Measurements from ENCODE around the gene ADSS2.
"Not testable (repeated sequence)": the region's sequence is repeated elsewhere in the genome, so short reads cannot be mapped to it uniquely, and the experiment has no call there.

The ADSS2 gene

DNA sequence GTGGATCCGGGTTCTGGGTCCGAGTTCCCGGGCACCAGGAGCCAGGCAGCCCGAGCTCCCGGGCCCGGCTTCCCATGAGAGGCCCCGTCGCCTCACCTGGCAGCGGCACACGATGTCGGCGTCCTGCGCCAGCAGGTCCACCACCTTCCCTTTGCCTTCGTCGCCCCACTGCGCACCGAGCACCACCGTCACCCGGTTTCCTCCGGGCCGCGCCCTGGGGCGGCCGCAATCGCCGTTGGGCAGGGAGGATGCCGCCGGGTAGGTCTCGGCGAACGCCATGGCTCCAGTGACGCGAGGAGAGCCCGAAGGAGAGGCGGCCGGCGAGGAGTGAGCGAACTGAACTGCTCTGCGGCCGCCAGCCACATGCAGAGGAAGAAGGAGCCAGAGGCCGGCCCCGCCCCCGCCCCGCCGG lies at the start of gene ADSS2:
ADSS2 (minus strand) TSS at position 371 of the 412 bp plus-strand sequence; CDS start at position 279, 92 bp downstream.
- DNase-seq, result no peak

DNA sequence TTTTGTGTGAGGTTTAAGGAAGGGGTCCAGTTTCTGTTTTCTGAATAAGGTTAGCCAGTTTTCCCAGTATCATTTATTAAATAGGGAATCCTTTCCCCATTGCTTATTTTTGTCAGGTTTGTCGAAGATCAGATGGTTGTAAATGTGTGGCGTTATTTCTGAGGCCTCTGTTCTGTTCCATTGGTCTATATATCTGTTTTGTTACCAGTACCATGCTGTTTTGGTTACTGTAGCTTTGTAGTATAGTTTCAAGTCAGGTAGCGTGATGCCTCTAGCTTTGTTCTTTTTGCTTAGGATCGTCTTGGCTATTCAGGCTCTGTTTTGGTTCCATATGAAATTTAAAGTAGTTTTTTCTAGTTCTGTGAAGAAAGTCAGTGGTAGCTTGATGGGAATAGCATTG lies 48.8 kb upstream of the ADSS2 start:
- DNase-seq, result not testable (repeated sequence)

- not testable (repeated sequence) for DNase-seq
Observed at GRCh38 chr1:244499484-244499883, 47.8 kb upstream of the ADSS2 start.

DNA sequence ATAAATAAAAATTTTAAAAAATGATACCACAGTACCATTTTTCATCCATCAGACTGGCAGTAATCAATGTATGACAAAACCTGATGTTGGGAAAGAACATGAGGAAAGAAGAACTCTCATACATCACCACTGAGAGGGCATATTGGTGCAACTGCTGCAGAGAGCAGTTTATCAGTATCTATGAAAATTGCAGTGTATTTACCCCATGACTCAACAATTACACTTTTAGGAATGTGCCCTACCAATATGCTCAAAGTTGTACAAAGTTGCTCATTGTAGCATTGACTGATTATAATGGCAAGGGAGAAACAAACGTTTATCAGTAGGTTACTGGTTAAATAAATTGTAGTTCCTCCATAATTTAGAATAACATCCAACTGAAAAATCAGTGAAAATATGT lies 46.1 kb upstream of the ADSS2 start:
- no peak for DNase-seq

DNA sequence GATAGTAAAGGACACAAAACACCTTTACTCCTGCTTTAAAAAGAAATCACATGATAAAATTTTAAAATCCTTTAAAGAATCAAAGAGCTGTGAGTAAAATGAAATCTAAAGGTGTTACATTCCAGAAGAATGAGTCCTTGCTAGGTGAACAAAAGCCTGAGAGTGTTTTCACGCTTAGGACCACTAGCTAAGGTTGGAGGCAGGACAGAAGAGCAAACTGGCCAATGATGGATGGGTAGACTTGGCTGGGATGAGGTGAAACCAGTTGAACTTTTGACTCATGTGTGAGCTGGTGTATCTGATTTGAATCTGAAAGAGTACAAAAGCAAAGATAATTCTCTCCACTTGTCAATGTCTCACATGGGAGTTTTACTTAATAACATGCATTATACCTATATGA lies 44.5 kb upstream of the ADSS2 start:
- no peak for DNase-seq

DNA sequence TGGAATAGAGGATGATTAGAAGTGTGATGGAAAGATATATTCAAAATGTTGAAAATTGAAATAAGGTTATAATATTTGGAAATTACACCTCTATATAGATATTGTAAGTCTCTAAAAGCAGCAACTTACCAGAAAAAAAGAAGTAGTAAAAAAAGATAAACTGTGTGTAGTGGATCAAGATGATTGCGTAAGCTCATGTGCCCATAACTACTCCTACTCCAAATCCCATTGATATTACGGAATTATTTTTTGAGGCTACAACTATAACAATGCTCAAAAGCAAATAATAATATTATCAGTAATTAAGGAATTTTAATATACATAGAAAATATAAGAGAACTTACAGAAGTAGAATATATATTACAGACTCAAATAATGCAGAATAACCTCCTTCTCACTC lies 42.9 kb upstream of the ADSS2 start:
- DNase-seq, result no peak

DNA sequence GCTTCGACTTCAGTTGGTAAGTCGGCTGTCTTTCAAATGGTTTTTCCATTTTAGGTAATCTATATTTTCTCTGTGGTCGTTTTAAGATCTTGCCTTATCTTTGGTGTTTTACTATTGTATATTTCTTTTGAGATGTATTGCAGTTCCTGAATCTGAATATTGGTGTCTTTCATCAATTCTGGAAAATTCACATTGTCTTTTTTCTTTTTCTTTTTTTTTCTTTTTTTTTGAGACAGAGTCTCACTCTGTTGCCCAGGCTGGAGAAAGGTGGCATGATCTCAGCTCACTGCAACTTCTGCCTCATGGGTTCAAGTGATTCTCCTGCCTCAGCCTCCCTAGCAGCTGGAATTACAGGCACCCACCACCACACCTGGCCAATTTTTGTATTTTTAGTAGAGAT lies 33.3 kb upstream of the ADSS2 start:
- DNase-seq, result not testable (repeated sequence)

DNA sequence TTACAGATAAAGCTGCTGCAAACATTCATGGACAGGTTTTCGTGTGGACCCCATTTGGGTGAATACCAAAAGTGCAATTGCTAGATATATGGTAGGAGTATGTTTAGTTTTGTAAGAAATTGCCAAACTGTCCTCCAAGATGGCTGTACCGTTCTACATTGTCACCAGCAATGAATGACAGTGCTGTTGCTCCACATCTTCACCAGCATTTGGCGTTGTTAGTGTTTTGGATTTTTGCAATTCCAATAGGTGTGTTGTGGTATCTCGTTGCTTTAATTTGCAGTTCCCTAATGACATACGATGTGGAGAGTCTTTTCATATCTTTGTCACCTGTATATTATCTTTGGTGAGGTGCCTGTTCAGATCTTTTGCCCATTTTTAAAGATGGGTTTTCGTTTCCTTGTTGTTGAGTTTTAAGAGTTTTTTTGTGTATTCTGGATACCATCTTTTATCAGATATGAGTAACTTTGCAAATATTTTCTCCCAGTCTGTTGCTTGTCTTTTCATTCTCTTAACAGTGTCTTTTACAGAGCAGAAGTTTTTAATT lies 21.4 kb upstream of the ADSS2 start:
- DNase-seq, result no peak

GRCh38 chr1:244466724-244467123 lies 15.0 kb upstream of the ADSS2 start:
- DNase-seq, result no peak

GRCh38 chr1:244461245-244462071 lies 9.7 kb upstream of the ADSS2 start, which contains the start of gene CATSPERE:
CATSPERE (plus strand) TSS chr1:244461273; CDS start chr1:244461430, 157 bp downstream.
- peak; percentile 29 to 71 (median 54) for DNase-seq

DNA sequence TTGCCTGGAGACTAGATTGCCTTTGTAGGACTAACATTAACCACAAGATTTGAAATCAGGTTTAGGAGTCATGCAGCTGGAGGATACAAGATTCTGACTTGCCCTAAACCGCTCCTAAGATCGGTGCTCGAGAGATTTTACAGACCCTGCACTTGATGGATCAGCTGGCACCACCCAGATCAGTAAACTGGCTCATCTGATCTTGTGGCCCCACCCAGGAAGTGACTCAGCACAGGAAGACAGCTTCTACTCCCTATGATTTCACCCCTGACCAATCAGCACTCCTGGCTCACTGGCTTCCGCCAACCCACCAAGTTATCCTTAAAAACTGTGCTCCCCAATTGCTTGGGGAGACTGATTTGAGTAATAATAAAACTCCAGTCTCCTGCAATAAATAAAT lies 8.5 kb upstream of the ADSS2 start:
- peak in 1 of 4 experiments; percentile 4 for DNase-seq

DNA sequence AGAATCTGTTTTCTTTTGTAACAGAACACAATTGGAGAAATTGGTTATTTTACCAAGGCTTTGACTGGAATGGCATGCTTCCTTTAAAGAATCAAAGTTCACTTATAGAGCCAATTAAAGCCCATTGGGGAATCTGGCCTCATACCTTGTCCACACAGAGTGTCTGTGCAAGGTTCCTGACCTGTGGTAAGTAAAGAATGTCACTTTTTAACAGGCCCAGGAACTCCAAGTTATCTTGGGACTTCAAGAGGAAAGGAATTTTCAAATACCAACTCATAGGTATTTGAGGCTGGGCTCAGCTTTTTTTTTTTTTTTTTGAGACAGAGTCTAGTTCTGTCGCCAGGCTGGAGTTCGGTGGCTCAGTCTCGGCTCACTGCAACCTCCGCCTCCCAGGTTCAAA lies 7.1 kb upstream of the ADSS2 start:
- no peak for DNase-seq

DNA sequence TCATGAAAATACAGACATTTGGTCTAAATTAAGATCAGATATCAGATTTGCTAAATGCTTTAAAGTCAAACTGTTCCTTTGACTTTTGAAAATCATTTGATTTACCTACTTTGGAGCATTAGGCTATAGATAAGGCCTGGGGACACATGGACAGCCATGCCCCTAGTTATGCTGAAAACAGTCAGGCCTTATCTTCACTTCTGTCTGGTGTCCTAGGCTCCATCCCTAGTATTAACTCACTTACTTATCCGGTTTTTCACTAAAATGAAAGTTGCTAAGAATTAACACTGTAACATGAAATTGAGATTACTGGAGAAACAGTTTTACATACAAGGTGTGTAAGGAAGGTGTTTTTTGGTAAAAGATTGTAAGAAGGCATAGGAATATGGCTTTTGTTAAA lies 4.9 kb upstream of the ADSS2 start:
- DNase-seq, result no peak

DNA sequence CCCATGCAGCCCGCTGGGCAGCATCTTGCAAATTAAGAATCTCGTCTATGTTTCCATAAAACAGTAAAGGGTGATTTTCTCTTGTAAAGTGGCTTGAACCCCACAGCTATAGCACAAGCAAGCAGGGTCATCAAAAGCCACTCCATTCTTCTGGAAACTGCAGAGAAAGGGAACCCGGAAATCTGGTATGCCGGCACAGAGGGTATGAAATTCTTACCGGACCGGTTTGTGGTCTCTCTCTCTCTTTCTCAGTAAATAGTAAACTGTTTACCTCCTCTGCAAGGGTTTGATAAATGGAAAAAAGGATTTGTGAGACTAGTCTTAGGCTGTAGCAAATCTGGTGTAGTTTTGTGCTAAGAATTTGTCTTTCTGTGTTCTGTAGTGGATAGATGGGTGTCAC lies 2.7 kb upstream of the ADSS2 start:
- DNase-seq, result no peak

GRCh38 chr1:244451951-244452795 lies 464 bp upstream of the ADSS2 start:
- DNase-seq, result peak; percentile 95 to 99 (median 96)

GRCh38 chr1:244450597-244451538 lies 841 bp downstream of the ADSS2 start:
- DNase-seq, result peak in 3 of 4 experiments; percentile 41 to 66 (median 54)

- DNase-seq, result no peak
Observed at GRCh38 chr1:244449936-244450508, 1.7 kb downstream of the ADSS2 start.

GRCh38 chr1:244448279-244449036 lies 3.3 kb downstream of the ADSS2 start:
- DNase-seq, result no peak

DNA sequence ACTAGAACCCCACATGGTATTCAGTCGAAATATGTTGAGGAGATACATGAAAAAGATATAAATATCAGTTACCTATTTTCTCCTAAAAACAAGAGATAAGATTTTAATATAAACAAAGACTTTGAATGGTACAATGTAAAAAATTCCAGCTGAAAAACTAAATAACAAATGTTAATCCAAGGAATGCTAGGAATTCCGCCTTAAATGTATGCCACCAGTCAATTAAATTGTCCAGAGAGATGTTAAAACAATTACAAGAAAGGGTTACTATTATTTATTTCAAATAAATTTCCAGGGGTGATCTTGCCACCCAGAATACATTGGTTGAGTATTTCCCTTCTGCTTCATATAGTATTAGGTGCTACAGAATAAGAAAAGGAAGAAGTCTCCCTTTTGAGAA lies 4.2 kb downstream of the ADSS2 start:
- no peak for DNase-seq

DNA sequence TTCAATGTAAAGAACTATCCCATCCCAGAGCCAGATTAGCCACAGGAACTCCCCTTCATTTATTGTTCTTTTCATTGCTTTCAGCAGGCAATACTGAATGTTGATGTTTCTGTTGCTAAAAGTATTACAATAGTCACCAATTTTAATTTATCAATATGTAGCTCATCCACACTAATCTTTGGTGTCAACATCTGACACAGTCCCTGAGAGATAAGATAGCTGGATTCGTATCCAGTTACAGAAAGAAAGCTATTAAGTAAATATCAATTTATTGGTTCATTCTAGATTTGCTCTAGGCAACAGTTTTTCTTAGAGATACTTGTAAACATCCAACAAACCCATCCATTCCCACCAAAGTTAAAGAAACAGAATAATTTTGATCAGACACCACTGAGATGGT lies 4.7 kb downstream of the ADSS2 start:
- DNase-seq, result no peak
